ENCODE results near the gene SLC44A3.

Gene SLC44A3

GRCh38 chr1:94912263-94913184, 92.4 kb downstream of the SLC44A3 start:
- no peak for DNase-seq

- DNase-seq, result no peak
These were observed 97.1 kb downstream of the SLC44A3 start for GRCh38 chr1:94917251-94917650.

GRCh38 chr1:94919241-94920030, 99.3 kb downstream of the SLC44A3 start:
- DNase-seq, result no peak

- no peak for DNase-seq
These were observed 99.9 kb downstream of the SLC44A3 start for GRCh38 chr1:94920061-94920460.

GRCh38 chr1:94921977-94922376, 101.8 kb downstream of the SLC44A3 start:
- DNase-seq, result no peak

- no peak for DNase-seq
These were observed 102.7 kb downstream of the SLC44A3 start for GRCh38 chr1:94922761-94923331.

GRCh38 chr1:94925004-94925403, 104.8 kb downstream of the SLC44A3 start:
- DNase-seq, result no peak

GRCh38 chr1:94925561-94926125, 105.5 kb downstream of the SLC44A3 start:
- DNase-seq, result no peak

GRCh38 chr1:94926126-94926914, 106.2 kb downstream of the SLC44A3 start:
- no peak for DNase-seq

- DNase-seq, result peak; percentile 66
These were observed 106.8 kb downstream of the SLC44A3 start, which contains the start of gene CNN3 for GRCh38 chr1:94926915-94927404. Gene CNN3 (minus strand): TSS chr1:94927110. CDS start chr1:94926894, 216 bp downstream.

- no peak for DNase-seq
These were observed 107.4 kb downstream of the SLC44A3 start for GRCh38 chr1:94927405-94928175.

- no peak for DNase-seq
These were observed 108.3 kb downstream of the SLC44A3 start for GRCh38 chr1:94928293-94928939.

- DNase-seq, result no peak
These were observed 109.4 kb downstream of the SLC44A3 start for GRCh38 chr1:94929351-94930217.

GRCh38 chr1:94931254-94931841, 111.2 kb downstream of the SLC44A3 start:
- DNase-seq, result no peak

GRCh38 chr1:94934551-94934950, 114.4 kb downstream of the SLC44A3 start:
- no peak for DNase-seq

GRCh38 chr1:94935034-94935433, 114.9 kb downstream of the SLC44A3 start:
- DNase-seq, result no peak

GRCh38 chr1:94935476-94935875, 115.3 kb downstream of the SLC44A3 start:
- DNase-seq, result no peak

- DNase-seq, result no peak
These were observed 116.9 kb downstream of the SLC44A3 start for GRCh38 chr1:94936861-94937620.

All from effector CD8-positive, alpha-beta T cell (primary cell).